ENCODE data around the gene RIN3. TPM values are rescaled to one million over a fixed set of nuclear protein-coding genes. Genes with fewer than 3 reads are reported as not detected.

Gene RIN3
- total RNA-seq (100 to 1,000 TPM; 137 to 146 TPM), polyA plus RNA-seq (10 to 100 TPM; 16.8 to 45.8 (median 30.0) TPM), total RNA-seq (23.6 to 81.6 (median 56.0) reads per million in 6 experiments)

GRCh38 chr14:92513204-92513965 is at the start of gene RIN3:
TSS of gene RIN3 (plus strand) at chr14:92513781. CDS start at chr14:92513933, 152 bp downstream.
- peak; percentile 52 to 62 for ATAC-seq
- Mint-ChIP-seq H3K27ac (peak within 1 kb of the TSS; percentile 66 to 92 (median 84)), H3K4me1 (peaks cover 29 to 55% (median 54%) of the 10 kb centered on the region in 4 donors), H3K9me3 (no peaks in the 10 kb centered on the region), H3K36me3 (no peaks in the 10 kb centered on the region), H3K4me3 (peak within 1 kb of the TSS; percentile 59 to 88 (median 80)), H3K27me3 (no peaks in the 10 kb centered on the region)
- POLR2A ChIA-PET = interaction anchor here (0.7 to 4.5 kb wide), 14 partner anchors 11 to 392 kb away, joined by 3 to 29 read pairs (median 4); partner anchors contain the start of genes CPSF2 and NDUFB1
- peak in 9 of 10 donors; percentile 18 to 68 (median 43) for DNase-seq

DNA sequence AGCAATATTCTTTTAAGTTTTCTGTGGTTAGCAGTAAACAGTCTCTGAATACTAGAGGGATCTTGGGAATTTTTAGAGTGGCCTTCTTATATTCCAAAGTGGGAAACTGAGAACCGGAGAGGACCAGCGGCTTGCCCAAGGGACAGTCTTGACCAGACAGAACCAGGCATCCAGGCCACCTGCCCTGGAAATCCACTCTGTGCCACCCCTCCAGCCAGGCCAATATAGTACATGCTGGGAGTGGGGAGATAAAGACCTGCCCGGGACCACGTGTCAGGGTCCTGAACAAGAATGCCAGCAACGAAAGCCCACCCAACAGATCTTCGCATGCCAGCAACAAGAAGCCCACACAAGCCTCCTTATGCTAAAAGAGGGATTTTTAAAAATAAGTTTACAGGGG is 49.4 kb upstream of the RIN3 start:
- DNase-seq = no peak
- POLR2A ChIA-PET = no interaction called here
- Mint-ChIP-seq H3K9me3 (peaks cover 0 to 19% (median 8%) of the 10 kb centered on the region in 9 donors), H3K27ac (no peak overlapping the region), H3K36me3 (peaks cover 0 to 3% (median 0%) of the 10 kb centered on the region in 3 donors), H3K4me1 (peaks cover 6 to 41% (median 35%) of the 10 kb centered on the region in 4 donors), H3K4me3 (no peak overlapping the region), H3K27me3 (no peaks in the 10 kb centered on the region)
- ATAC-seq = no peak

DNA sequence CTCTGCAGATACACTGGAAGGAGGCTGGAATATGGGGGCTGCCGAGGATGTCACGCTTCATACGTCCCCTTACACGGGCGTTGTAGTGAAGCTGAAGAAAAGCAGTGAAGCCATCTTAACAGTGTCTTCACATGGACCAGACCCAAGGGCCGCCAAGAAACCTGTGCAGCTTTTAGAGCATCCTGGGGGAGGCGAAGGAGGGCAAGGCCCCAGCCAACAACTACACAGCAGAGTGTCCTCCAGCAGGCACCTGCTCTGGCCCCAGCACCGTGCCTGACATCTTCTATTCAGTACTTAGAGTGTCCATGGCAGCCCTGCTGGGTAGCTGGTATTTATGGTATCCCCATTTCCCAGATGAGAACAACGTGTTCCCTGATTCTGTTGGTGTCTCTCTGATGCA is 48.9 kb upstream of the RIN3 start:
- POLR2A ChIA-PET = no interaction called here
- Mint-ChIP-seq H3K9me3 (peaks cover 0 to 22% (median 8%) of the 10 kb centered on the region in 9 donors), H3K27ac (no peak overlapping the region), H3K4me1 (peaks cover 6 to 36% (median 31%) of the 10 kb centered on the region in 4 donors), H3K36me3 (peaks cover 0 to 3% (median 0%) of the 10 kb centered on the region in 3 donors), H3K4me3 (no peak overlapping the region), H3K27me3 (no peaks in the 10 kb centered on the region)
- DNase-seq (no peak), ATAC-seq (no peak)

DNA sequence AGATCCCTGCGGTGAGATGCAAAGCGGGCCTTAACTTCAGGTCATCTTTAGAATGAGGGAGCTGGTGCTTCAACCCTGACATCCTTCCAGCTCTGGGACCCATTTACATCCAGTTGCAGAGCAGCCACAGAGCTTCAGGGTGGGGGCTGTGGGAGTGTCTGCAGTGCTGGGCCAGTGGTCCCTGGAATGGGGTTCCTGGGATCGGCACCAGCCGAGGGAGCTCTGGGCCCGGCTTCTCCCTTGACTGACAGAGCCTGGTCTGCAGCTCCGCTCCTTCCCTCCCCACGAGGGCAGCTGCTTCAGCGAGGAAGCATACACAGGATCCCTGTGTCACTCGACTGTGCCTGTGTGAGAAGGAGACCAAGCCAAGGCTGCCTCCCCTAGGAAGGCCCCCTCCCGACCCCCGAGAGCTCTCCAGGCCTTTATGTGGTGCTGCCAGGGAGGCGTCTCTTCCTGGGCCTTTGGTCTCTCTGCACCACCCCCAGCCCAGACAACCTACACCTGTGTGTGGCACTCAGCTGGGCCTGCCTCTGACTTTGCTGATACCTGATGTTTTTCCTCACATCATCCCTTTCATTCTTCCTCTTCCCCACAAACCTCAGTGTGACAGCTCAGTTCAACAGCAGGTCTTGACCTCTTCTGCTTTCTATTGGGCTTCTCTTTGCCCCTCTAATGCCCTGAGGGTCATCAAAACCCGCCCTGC is 48.1 kb upstream of the RIN3 start:
- POLR2A ChIA-PET = interaction anchor here (0.6 kb wide), 1 partner anchor 12 kb away, joined by 3 read pairs; no protein-coding TSS in a partner anchor
- ATAC-seq (no peak), DNase-seq (no peak)
- Mint-ChIP-seq H3K9me3 (peaks cover 0 to 26% (median 11%) of the 10 kb centered on the region in 9 donors), H3K27ac (peak overlapping the region in 2 of 10 donors; percentile 80 to 81), H3K4me1 (peaks cover 6 to 28% (median 24%) of the 10 kb centered on the region in 4 donors), H3K4me3 (no peak overlapping the region), H3K27me3 (no peaks in the 10 kb centered on the region), H3K36me3 (peaks cover 0 to 3% (median 0%) of the 10 kb centered on the region in 3 donors)

- peak overlapping the region in 2 of 10 donors; percentile 80 to 81 for H3K27ac Mint-ChIP-seq
- no peak for DNase-seq
Observed at GRCh38 chr14:92466059-92466458, 47.5 kb upstream of the RIN3 start.

DNA sequence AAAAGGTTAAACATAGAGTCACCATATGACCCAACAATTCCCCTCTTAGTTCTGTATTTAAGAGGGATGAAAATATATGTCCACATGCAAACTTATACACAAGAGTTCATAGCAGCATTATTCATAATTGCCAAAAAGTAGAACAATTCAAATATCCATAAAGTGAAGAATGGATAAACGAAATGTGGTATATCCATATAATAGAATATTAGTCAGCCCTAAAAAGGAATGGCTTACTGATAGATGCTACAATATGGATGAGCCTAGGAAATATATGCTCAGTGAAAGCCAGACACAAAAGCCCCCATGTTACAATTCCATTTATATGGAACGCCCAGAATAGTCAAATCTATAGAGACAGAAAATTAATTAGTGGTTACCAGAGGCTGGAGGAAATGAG is 44.1 kb upstream of the RIN3 start:
- DNase-seq (no peak), ATAC-seq (no peak)
- Mint-ChIP-seq H3K27ac (no peak overlapping the region), H3K4me1 (peaks cover 8 to 24% (median 16%) of the 10 kb centered on the region in 4 donors), H3K9me3 (peaks cover 0 to 26% (median 11%) of the 10 kb centered on the region in 9 donors), H3K36me3 (peaks cover 0 to 3% (median 0%) of the 10 kb centered on the region in 3 donors), H3K27me3 (no peaks in the 10 kb centered on the region), H3K4me3 (no peak overlapping the region)
- POLR2A ChIA-PET = no interaction called here

More at GRCh38 chr14:92466059-92466458, 47.5 kb upstream of the RIN3 start:
- Mint-ChIP-seq H3K9me3 (peaks cover 0 to 26% (median 11%) of the 10 kb centered on the region in 9 donors), H3K27me3 (no peaks in the 10 kb centered on the region), H3K36me3 (peaks cover 0 to 3% (median 0%) of the 10 kb centered on the region in 3 donors), H3K4me3 (no peak overlapping the region), H3K4me1 (peaks cover 6 to 26% (median 22%) of the 10 kb centered on the region in 4 donors)
- no peak for ATAC-seq
- POLR2A ChIA-PET = interaction anchor here (0.6 kb wide), 1 partner anchor 11 kb away, joined by 3 read pairs; no protein-coding TSS in a partner anchor

GRCh38 chr14:92470215-92470614 is 43.4 kb upstream of the RIN3 start:
- no peak for DNase-seq
- Mint-ChIP-seq H3K4me1 (peaks cover 8 to 24% (median 16%) of the 10 kb centered on the region in 4 donors), H3K27me3 (no peaks in the 10 kb centered on the region), H3K27ac (no peak overlapping the region), H3K36me3 (peaks cover 0 to 3% (median 0%) of the 10 kb centered on the region in 3 donors), H3K9me3 (peaks cover 0 to 26% (median 11%) of the 10 kb centered on the region in 9 donors), H3K4me3 (no peak overlapping the region)
- ATAC-seq = no peak
- POLR2A ChIA-PET = no interaction called here

- H3K27me3 Mint-ChIP-seq = no peaks in the 10 kb centered on the region
- H3K4me1 Mint-ChIP-seq = peaks cover 8 to 20% (median 17%) of the 10 kb centered on the region in 4 donors
- no peak for ATAC-seq
- no peak overlapping the region for H3K4me3 Mint-ChIP-seq
- peaks cover 0 to 3% (median 0%) of the 10 kb centered on the region in 3 donors for H3K36me3 Mint-ChIP-seq
- POLR2A ChIA-PET = no interaction called here
- no peak overlapping the region for H3K27ac Mint-ChIP-seq
- DNase-seq = no peak
- H3K9me3 Mint-ChIP-seq = peaks cover 0 to 26% (median 11%) of the 10 kb centered on the region in 9 donors
Observed at GRCh38 chr14:92470811-92471210, 42.8 kb upstream of the RIN3 start.

DNA sequence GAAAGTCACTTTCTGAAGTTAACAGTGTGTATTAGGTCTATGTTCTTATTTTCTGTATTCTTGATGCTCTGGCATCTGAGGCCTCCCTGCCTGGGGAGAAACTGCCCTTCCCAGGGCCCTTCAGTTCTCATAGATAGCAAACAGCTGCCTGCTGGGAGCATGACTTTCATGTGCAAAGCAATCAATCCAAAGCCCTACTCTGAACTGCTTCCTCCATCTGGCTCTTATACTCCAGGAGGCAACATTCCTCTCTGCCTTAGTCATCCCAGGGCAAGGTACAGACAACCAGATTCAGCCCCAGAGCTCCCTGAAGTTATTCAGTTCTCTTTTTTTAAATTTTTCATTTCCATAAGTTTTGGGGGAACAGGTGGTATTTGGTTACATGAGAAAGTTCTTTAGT is 41.7 kb upstream of the RIN3 start:
- Mint-ChIP-seq H3K27ac (peak overlapping the region in 1 of 10 donors; percentile 50), H3K4me3 (no peak overlapping the region), H3K27me3 (no peaks in the 10 kb centered on the region), H3K9me3 (peaks cover 0 to 24% (median 11%) of the 10 kb centered on the region in 9 donors), H3K4me1 (peaks cover 8 to 17% (median 15%) of the 10 kb centered on the region in 4 donors), H3K36me3 (peaks cover 0 to 3% (median 0%) of the 10 kb centered on the region in 3 donors)
- no peak for ATAC-seq
- no peak for DNase-seq
- POLR2A ChIA-PET = no interaction called here

GRCh38 chr14:92472860-92473259 is 40.7 kb upstream of the RIN3 start:
- H3K4me3 Mint-ChIP-seq = no peak overlapping the region
- peaks cover 0 to 6% (median 0%) of the 10 kb centered on the region in 3 donors for H3K36me3 Mint-ChIP-seq
- peak overlapping the region in 2 of 10 donors; percentile 6 to 71 for H3K27ac Mint-ChIP-seq
- POLR2A ChIA-PET = no interaction called here
- H3K4me1 Mint-ChIP-seq = peaks cover 8 to 17% (median 15%) of the 10 kb centered on the region in 4 donors
- ATAC-seq = no peak
- no peak for DNase-seq
- peaks cover 0 to 16% (median 6%) of the 10 kb centered on the region in 9 donors for H3K9me3 Mint-ChIP-seq
- H3K27me3 Mint-ChIP-seq = no peaks in the 10 kb centered on the region

- no peak overlapping the region for H3K4me3 Mint-ChIP-seq
- peak overlapping the region in 1 of 10 donors; percentile 6 for H3K27ac Mint-ChIP-seq
- POLR2A ChIA-PET = interaction anchor here (0.6 kb wide), 1 partner anchor 26 kb away, joined by 3 read pairs; no protein-coding TSS in a partner anchor
- DNase-seq = no peak
- ATAC-seq = no peak
- H3K27me3 Mint-ChIP-seq = no peaks in the 10 kb centered on the region
- peaks cover 0 to 15% (median 5%) of the 10 kb centered on the region in 9 donors for H3K9me3 Mint-ChIP-seq
- H3K36me3 Mint-ChIP-seq = peaks cover 0 to 3% (median under 1%) of the 10 kb centered on the region in 3 donors
- peaks cover 8 to 17% (median 15%) of the 10 kb centered on the region in 4 donors for H3K4me1 Mint-ChIP-seq
Observed at GRCh38 chr14:92473261-92473968, 40.2 kb upstream of the RIN3 start.
